T-helper 22 cell (primary cell): Measurements from ENCODE around the gene SMCO4.
A peak's percentile ranks its signal among the peaks of the same experiment; 100 is the strongest.
"Not testable (repeated sequence)": the region's sequence is repeated elsewhere in the genome, so short reads cannot be mapped to it uniquely, and the experiment has no call there.

ENCODE experiments used
- DNase-seq: peaks from one replicate; pipeline ENCODE4 v3.0.0-alpha.2; 2020; ENCODE audit warnings: low read depth

Gene SMCO4

GRCh38 chr11:93543292-93543977 lies at the start of gene SMCO4:
Gene SMCO4 (minus strand): TSS chr11:93543391. CDS start chr11:93479189, 64,202 bp downstream.
- DNase-seq: peak; percentile 51

GRCh38 chr11:93591247-93591898 lies 48.2 kb upstream of the SMCO4 start:
- DNase-seq: no peak

DNA sequence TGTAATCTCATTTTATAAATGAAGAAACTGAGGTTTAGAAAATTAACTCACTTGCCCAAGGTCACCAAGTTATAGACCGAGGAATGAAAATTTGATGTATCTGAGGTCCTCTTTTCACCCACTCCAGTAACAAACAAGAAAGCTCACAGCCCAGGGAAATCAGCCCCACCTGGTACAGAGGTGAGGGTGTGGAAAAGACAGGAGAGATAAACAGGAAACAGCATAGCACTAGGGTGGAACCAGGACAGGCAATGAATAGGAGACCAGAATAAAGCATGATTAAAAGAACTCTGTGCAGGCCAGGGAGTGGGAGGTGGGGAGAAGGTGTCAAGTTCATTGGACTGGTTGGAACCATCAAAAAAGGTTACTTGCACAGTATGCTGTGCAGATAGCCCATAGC lies 46.2 kb upstream of the SMCO4 start:
- DNase-seq: no peak

DNA sequence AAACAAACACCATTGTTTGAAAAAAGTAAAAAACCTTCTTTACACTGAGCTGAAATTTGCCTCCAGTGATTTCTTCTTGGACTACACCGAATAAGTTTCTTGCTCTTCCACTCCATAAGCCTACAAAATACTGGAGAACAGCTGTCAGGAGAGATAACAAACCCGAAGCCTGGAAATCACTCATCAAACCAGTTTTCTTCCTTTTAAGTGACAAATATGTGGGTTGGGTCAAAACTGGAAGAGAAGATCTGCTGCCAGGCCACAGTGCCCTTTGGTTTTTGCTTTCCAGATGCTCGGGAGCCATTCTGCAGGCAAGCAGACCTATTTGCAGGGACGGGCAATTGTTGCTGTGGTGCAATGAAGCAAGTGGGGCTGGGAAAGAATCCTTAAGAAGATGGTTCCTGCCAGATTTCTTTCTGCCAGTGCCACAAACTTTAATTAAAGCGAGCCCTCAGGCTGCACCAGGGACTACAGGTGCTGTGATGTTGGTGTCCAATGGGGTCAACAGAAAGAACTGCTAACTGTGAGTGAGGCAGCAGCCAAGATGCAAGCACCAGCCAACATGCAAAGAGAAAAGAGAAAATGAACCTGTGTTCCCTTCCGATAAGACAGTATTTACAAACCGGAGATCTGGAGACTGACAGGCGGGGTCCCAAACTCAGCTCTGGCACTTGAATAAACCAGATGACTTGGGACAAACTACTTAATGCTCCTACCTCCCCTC lies 44.8 kb upstream of the SMCO4 start:
- DNase-seq: no peak

- DNase-seq: not testable (repeated sequence)
Observed at GRCh38 chr11:93587425-93587824, 44.2 kb upstream of the SMCO4 start.

DNA sequence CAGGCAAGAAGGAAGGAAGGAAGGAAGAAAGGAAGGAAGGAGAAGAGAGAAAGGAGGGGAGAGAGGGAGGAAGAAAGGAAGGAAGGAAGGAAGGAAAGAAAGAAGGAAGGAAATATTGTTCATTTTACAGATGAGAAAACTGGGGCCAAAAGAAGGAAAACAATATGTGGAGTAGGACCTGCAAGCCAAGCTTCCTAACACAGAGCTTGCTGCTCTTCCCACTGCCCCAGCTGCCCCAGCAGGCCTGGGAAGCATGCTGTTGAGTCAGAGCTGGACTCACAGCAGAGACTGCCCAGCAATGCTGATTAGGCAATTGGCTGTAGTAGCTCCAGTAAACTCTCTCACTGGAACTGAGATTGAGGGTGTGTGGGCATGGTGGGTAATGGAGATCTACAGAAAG lies 42.6 kb upstream of the SMCO4 start:
- DNase-seq: no peak

- DNase-seq: no peak
Observed at GRCh38 chr11:93583490-93583889, 40.3 kb upstream of the SMCO4 start.

DNA sequence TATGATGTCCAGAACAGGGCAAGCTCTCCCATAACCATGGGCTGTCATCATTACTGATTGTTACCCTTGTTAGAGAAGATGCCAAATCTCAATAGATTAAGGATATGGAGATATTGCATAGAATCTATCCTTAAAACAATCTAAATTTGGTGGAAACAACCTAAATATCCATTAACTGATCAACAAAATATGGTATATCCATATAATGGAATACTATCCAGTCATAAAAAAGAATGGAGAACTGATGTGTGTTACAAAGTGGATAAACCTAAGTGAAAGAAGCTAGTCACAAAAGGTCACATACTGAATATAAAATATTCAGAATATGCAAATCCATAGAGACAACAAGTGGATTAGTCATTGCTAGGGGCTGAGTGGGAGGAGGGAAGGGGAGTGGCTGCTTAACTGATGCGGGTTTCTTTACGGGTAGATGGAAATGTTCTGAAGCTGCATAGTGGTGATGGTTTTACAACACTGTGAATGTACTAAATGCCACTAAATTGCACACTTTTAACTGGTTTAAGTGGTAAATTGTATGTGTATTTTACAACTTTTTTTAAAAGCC lies 36.1 kb upstream of the SMCO4 start:
- DNase-seq: no peak

GRCh38 chr11:93577286-93577685 lies 34.1 kb upstream of the SMCO4 start:
- no peak for DNase-seq

- not testable (repeated sequence) for DNase-seq
Observed at GRCh38 chr11:93576870-93577269, 33.7 kb upstream of the SMCO4 start.

DNA sequence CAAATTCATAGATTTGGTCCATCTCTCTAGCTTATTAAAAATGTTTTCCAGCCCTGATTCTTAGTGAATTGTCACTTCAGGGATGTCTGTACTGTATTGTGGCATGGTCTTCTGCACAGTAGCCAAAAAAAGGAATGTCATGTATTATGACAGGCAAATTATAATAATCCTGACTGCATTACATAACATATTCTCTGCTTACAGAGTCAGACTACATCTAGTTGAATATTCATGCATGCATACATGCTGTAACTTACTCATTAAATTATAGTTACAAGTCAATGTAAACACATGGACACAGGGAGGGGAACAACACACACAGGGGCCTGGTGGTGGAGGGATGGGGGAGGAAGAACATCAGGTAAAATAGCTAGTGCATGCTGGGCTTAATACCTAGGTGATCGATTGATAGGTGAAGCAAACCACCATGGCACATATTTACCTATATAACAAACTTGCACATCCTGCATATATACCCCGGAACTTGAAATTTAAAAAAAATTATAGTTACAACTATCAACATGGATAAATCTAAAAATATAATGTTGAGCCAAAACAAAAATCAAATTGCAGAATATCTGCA lies 31.5 kb upstream of the SMCO4 start:
- DNase-seq: no peak

GRCh38 chr11:93573184-93573583 lies 30.0 kb upstream of the SMCO4 start:
- DNase-seq: no peak

DNA sequence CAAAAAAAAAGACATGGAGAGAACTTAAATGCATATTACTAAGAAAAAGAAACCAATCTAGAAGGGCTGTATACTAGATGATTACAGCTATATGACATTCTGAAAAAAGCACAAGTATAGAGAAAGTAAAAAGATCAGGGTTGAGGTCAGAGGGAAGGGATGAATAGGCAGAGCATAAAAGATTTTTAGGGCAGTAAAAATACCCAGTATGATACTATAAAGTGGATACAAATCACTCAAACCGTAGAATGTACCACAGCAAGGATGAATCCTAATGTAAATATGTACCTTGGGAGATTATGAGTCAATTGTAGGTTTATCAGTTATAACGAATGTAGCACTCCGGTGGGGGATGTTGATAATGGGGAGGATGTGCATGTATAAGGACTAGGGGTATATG lies 29.4 kb upstream of the SMCO4 start:
- no peak for DNase-seq

DNA sequence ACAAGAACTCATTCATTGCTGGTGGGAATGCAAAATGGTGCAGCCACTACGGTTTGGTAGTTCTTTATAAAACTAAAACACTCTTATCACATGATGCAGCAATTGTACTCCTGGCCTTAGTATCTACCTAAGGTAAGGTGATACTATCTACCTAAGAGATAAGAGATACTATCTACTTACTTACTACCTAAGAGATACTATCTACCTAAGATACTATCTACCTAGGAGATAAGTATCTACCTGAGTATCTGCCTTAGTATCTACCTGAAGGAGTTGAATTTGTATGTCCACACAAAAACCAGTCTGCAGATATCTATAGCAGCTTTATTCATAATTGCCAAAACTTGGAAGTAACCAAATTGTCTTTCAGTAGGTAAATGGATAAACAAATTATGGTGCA lies 29.0 kb upstream of the SMCO4 start:
- DNase-seq: no peak

DNA sequence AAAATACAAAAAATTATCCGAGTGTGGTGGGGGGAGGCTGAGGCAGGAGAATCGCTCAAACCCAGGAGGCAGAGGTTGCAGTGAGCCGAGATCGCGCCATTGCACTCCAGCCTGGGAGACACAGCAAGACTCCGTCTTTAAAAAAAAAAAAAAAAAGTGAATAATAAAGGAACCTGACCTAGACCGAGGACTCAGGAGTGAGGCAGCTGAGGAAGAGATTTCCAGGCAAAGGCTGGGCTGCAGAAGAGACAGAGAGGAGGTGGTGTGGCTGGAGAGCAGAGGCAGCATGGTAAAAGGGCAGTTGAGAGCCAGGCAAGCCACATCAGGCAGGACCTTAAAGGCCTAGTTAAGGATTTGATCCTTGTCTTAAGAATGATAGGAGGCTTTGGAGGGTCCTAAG lies 28.4 kb upstream of the SMCO4 start:
- no peak for DNase-seq

DNA sequence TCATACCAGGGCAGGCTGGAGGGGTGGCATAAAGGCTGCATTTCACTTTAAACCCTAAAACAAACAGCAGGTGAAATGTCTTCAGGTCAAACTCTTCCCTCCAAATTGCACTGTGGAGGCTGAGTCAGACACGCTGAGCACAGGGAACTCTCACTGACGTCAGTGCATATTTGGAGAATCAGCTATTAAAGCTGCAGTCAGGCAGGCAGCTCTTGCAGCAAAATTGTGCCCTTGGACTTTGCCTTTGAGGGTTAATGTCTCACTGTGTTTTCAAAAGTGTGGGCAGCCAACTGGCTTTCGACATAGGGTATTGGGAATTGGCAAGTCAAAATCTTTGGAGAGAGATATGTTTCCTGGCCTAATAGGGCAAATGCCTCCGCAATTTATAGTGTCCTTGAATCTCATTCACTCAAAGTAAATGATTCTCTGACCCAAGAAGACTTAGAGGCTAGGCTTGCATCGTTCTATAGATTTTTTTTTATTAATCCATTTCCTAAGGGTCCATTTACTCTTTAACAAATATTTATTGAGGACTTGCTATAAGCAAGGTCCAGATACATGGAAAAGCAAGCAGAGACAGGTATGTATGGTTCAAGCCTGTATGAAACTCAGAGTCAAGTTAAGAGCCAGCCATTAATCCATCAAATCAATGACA lies 27.7 kb upstream of the SMCO4 start:
- no peak for DNase-seq

GRCh38 chr11:93569496-93569895 lies 26.3 kb upstream of the SMCO4 start:
- DNase-seq: no peak

GRCh38 chr11:93568726-93569125 lies 25.5 kb upstream of the SMCO4 start:
- no peak for DNase-seq

DNA sequence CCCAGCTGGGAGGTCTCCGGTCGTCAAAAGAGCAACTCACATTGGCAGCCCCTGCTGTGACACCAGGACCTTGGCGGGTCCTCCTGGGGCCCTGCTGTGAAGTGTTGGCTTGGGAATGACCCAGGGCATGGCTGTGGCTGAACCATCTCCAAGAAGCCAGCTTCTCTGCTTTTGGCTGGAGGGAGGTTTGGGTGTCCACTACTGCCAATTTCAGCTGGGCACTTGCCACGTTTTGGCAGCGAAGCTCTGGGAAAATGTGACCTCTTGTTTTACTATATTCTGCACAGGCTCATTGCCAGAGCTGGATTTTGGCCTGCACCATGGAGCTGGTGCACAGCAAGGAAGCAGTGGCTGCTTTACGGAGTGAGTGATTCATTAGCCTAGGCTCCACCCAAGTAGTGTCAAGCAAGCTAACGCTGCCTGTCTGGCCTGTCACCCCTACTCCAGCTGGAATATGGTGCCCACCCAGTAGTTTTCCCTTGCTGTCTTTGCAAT lies 24.3 kb upstream of the SMCO4 start:
- DNase-seq: no peak

DNA sequence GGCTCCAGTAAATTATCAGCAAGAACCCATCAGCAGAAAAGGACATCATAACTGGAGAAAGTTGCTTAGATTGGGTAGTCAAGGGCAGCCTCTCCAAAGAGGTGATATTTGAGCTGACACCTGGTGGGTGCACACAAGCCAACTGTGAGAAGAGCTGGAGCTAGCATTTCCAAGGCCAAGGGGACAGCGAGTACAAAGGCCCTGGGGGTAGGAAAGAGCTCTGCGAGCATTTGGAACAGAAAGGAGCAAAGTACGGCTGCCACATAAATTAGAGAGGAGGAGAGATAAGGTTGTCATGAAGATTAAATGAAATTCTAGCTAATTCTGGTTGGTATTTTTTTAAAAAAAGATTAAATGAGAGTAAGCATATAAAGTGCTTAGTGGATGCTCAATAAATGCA lies 21.7 kb upstream of the SMCO4 start:
- DNase-seq: no peak

GRCh38 chr11:93563857-93564256 lies 20.7 kb upstream of the SMCO4 start:
- DNase-seq: no peak
